Adrenal gland (tissue), 5 donors: ENCODE data around the gene SSTR4.

ENCODE experiments used
- POLR2A ChIP-seq, 2 donors: fragments of 450-650 bp; IDR thresholded peaks; one replicate each; pipeline ENCODE4 v1.6.1; 2017; ENCODE audit warnings: antibody characterized with exemption in 2 of 2, mild to moderate bottlenecking in 2 of 2, moderate library complexity in 1 of 2
- TF ChIP-seq, protein P1 (sequence below), 6 experiments: fragments of 450-650 bp in 4 of 6; fragments of 200-600 bp in 2 of 6; sonication (generic) in 1 of 6; IDR thresholded peaks; 1 replicate in 5 of 6; 2 replicates in 1 of 6; pipeline versions ENCODE4 v1.5.1 to v1.8.0; 2016 to 2021; ENCODE audit warnings: antibody characterized with exemption in 6 of 6, mild to moderate bottlenecking in 2 of 6, moderate library complexity in 1 of 6
- donor health status: DM: no; HTN: no; CAD: no.

GRCh38 chr20:23008667-23009066 is 26.4 kb upstream of the SSTR4 start:
- TF ChIP-seq, protein P1, sequence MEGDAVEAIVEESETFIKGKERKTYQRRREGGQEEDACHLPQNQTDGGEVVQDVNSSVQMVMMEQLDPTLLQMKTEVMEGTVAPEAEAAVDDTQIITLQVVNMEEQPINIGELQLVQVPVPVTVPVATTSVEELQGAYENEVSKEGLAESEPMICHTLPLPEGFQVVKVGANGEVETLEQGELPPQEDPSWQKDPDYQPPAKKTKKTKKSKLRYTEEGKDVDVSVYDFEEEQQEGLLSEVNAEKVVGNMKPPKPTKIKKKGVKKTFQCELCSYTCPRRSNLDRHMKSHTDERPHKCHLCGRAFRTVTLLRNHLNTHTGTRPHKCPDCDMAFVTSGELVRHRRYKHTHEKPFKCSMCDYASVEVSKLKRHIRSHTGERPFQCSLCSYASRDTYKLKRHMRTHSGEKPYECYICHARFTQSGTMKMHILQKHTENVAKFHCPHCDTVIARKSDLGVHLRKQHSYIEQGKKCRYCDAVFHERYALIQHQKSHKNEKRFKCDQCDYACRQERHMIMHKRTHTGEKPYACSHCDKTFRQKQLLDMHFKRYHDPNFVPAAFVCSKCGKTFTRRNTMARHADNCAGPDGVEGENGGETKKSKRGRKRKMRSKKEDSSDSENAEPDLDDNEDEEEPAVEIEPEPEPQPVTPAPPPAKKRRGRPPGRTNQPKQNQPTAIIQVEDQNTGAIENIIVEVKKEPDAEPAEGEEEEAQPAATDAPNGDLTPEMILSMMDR (IDR thresholded peaks at IDR 0.05), result no peak
- TF ChIP-seq POLR2A (IDR thresholded peaks at IDR 0.05), result no peak
